Endothelial cell of umbilical vein (primary cell): Measurements from ENCODE around the gene ATG5. TPM values are rescaled to one million over a fixed set of nuclear protein-coding genes. Genes with fewer than 3 reads are reported as not detected.

ENCODE experiments used
- BruUV-seq: library from RNA; stranded (reverse); fragments of 400-500 nt; replicated peaks from 2 replicates; lab custom pipeline; 2021; lab: Mats Ljungman, UMichigan
- CTCF ChIA-PET: fragments of 300-600, 350-600 bp; sonication (Branson Sonifier 250); formaldehyde crosslinking; loops from one replicate; lab custom pipeline; 2021; ENCODE audit warnings: antibody characterized with exemption, inconsistent platforms; lab: Charles Lee
- POLR2A ChIA-PET: fragments of 300-600, 350-600 bp; sonication (Branson Sonifier 250); formaldehyde crosslinking; loops from one replicate; lab custom pipeline; 2021; ENCODE audit warnings: antibody characterized with exemption, inconsistent platforms; lab: Charles Lee
- DNase-seq: peaks from one replicate; pipeline ENCODE4 v3.0.0-alpha.2; 2011; ENCODE audit warnings: low read depth, low spot score
- FAIRE-seq: peaks from 2 replicates; lab custom pipeline; 2011; peaks lifted over from hg19 to GRCh38; lab: Jason Lieb, UNC
- H2AFZ ChIP-seq: 2 replicates; pipeline ENCODE4 v1.6.0; 2012; ENCODE audit warnings: low read depth, low read length, control low read depth, inconsistent platforms
- H3K27ac ChIP-seq: 2 replicates; pipeline ENCODE4 v1.5.1; 2011; ENCODE audit warnings: low read depth, mild to moderate bottlenecking, control low read depth, low read length, moderate library complexity; ENCODE audit not compliant: insufficient read depth
- H3K27me3 ChIP-seq, 2 experiments: 2 replicates each; pipeline versions ENCODE4 v1.6.0 to v1.6.1; 2011; ENCODE audit warnings: low read length in 2 of 2, mixed read lengths in 1 of 2; ENCODE audit not compliant: control insufficient read depth in 2 of 2, insufficient read depth in 2 of 2
- H3K36me3 ChIP-seq, 2 experiments: 2 replicates in 1 of 2; 3 replicates in 1 of 2; pipeline ENCODE4 v1.5.1; 2011; ENCODE audit warnings: low read length in 2 of 2, mild to moderate bottlenecking in 1 of 2, moderate library complexity in 1 of 2; ENCODE audit not compliant: control insufficient read depth in 2 of 2, insufficient read depth in 2 of 2; ENCODE audit errors: extremely low read depth in 1 of 2
- H3K4me1 ChIP-seq: 3 replicates; pipeline ENCODE4 v1.5.1; 2011; ENCODE audit warnings: mild to moderate bottlenecking, low read length; ENCODE audit not compliant: control insufficient read depth, insufficient read depth; ENCODE audit errors: extremely low read depth
- H3K4me2 ChIP-seq: 2 replicates; pipeline ENCODE4 v1.6.1; 2011; ENCODE audit warnings: low read length, control low read depth, mixed read lengths; ENCODE audit not compliant: insufficient read depth
- H3K4me3 ChIP-seq, 3 experiments: fragments of 200-600 bp in 1 of 3; sonication (generic), shearing (Covaris generic) in 1 of 3; replicated peaks in 1 of 3; 2 replicates each; pipeline ENCODE4 v1.5.1; 2011 to 2016; ENCODE audit warnings: control low read depth in 3 of 3, low read length in 3 of 3, mild to moderate bottlenecking in 2 of 3, inconsistent platforms in 1 of 3, low read depth in 1 of 3, moderate library complexity in 1 of 3; ENCODE audit not compliant: insufficient read depth in 1 of 3
- H3K79me2 ChIP-seq: 2 replicates; pipeline ENCODE4 v1.6.0; 2012; ENCODE audit warnings: low read length, inconsistent platforms; ENCODE audit not compliant: control insufficient read depth, insufficient read depth
- H3K9ac ChIP-seq: replicated peaks from 2 replicates; pipeline ENCODE3; 2011; ENCODE audit warnings: low read length, control low read depth; ENCODE audit not compliant: insufficient read depth; ENCODE audit errors: extremely low read depth
- H3K9me1 ChIP-seq: replicated peaks from 3 replicates; pipeline ENCODE4 v1.6.0; 2011; ENCODE audit warnings: mild to moderate bottlenecking, low read length; ENCODE audit not compliant: control insufficient read depth, insufficient read depth; ENCODE audit errors: extremely low read depth
- H3K9me3 ChIP-seq: replicated peaks from 2 replicates; pipeline ENCODE4 v1.5.1; 2012; ENCODE audit warnings: low read length, inconsistent platforms; ENCODE audit not compliant: control insufficient read depth, insufficient read depth
- H4K20me1 ChIP-seq: replicated peaks from 2 replicates; pipeline ENCODE3; 2011; ENCODE audit warnings: mild to moderate bottlenecking, low read length; ENCODE audit not compliant: control insufficient read depth, insufficient read depth; ENCODE audit errors: extremely low read depth
- CTCF ChIP-seq, 2 donors: IDR thresholded peaks; 1 replicate in 1 of 2; 2 replicates in 1 of 2; pipeline ENCODE4 v1.5.1; 2011; ENCODE audit warnings: low read length in 2 of 2, mild to moderate bottlenecking in 2 of 2, moderate library complexity in 2 of 2, control low read depth in 1 of 2, inconsistent platforms in 1 of 2, low read depth in 1 of 2; ENCODE audit not compliant: insufficient read depth in 1 of 2; ENCODE audit errors: extremely low read depth in 1 of 2
- EZH2 ChIP-seq: IDR thresholded peaks from 2 replicates; pipeline ENCODE4 v1.6.1; 2012; ENCODE audit warnings: borderline replicate concordance, low read depth, mild to moderate bottlenecking, moderate library complexity, low read length, inconsistent platforms; ENCODE audit not compliant: severe bottlenecking
- FOS ChIP-seq: IDR thresholded peaks from 2 replicates; pipeline ENCODE4 v1.6.1; 2011; ENCODE audit warnings: mild to moderate bottlenecking, low read length, moderate library complexity, borderline replicate concordance; ENCODE audit not compliant: insufficient read depth
- GATA2 ChIP-seq: IDR thresholded peaks from 2 replicates; pipeline ENCODE4 v1.7.0; 2011; ENCODE audit warnings: low read depth, mild to moderate bottlenecking, moderate library complexity, mixed read lengths, low read length; ENCODE audit not compliant: insufficient read length, insufficient read depth
- JUN ChIP-seq: IDR thresholded peaks from 2 replicates; pipeline ENCODE4 v1.6.1; 2011; ENCODE audit warnings: borderline replicate concordance, low read depth; ENCODE audit not compliant: insufficient read length, insufficient read depth
- MAX ChIP-seq: IDR thresholded peaks from 2 replicates; pipeline ENCODE4 v1.6.1; 2011; ENCODE audit not compliant: insufficient read depth, insufficient read length
- MYC ChIP-seq: IDR thresholded peaks from one replicate; pipeline ENCODE4 v1.6.1; 2011; ENCODE audit warnings: mild to moderate bottlenecking, low read depth, low read length
- POLR2A ChIP-seq: IDR thresholded peaks from 2 replicates; pipeline ENCODE4 v1.6.1; 2012; ENCODE audit warnings: low read depth, mild to moderate bottlenecking, control low read depth, low read length
- POLR2AphosphoS5 ChIP-seq: IDR thresholded peaks from 2 replicates; pipeline ENCODE4 v1.6.1; 2012; ENCODE audit warnings: low read depth, mild to moderate bottlenecking, control low read depth, low read length, moderate library complexity; ENCODE audit not compliant: insufficient read depth
- dilution Hi-C: fragments of 300-500 bp; cut with MboI; formaldehyde crosslinking; loops from one replicate; pipeline ENCODE4 v1.15.0; 2019; ENCODE audit warnings: low sequenced_read_pairs; ENCODE audit not compliant: extremely low pct_ligation_motif_present
- intact Hi-C: fragments of 100-400 bp; cut with micrococcal nuclease; formaldehyde crosslinking; loops from one replicate; pipeline ENCODE4 v1.10.0; 2022
- polyA plus RNA-seq, 4 experiments: library from polyadenylated mRNA; depleted of rRNA in 3 of 4; stranded (reverse) in 3 of 4; unstranded in 1 of 4; fragments of >200 nt; gene quantifications; 2 replicates each; pipeline versions ENCODE4 v1.2.1 to v1.2.3, GENCODE V29; 2011 to 2012; ENCODE audit warnings: missing spikeins in 1 of 4
- total RNA-seq: library from RNA; stranded (reverse); gene quantifications from 2 replicates; pipeline ENCODE4 v1.2.3, GENCODE V29; 2021

The ATG5 gene
- total and polyA plus RNA-seq, 2 donors (not counting 3 experiments of a cell fraction or from before 2014, with no cell fraction given), result 14.1 to 32.8 TPM

DNA sequence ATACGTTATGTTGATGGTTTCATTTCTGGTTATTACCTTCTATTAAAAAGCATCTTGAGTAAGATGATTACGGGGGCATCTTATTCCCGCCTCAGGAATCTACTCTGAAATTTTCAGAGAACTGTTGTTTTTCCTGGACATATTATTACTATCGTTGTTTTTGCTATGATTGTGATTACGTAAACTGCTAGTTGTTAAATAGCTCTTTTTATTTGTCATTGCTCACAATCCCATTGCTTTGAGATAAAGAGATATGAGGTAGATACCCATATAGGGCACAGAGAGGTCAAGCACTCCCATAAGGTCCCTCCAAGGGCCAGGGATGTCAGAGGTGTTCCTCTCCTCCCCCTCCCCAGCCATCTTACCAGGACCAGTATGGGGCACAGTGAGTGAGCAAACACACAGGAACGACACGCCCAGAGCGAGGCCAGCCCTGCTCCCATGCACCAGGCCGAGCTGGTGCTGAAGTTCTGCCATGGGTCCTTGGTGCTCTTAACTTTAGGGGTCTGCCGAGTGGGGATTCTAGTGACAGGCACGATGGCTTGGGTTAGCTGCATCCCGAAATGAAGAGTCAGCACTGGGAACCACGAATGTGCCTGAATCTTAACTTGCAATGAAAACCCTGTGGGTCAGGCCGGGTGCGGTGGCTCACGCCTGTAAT, 189.5 kb downstream of the ATG5 start:
- ChIA-PET POLR2A (no interaction called here), CTCF (no interaction called here)
- Histone ChIP-seq H3K27me3 (peaks cover 0 to 5% of the 10 kb centered on the region in 2 experiments), H3K4me1 (no peaks in the 10 kb centered on the region), H3K9me1 (no peaks in the 10 kb centered on the region), H3K36me3 (no peaks in the 10 kb centered on the region), H2AFZ (no peak overlapping the region), H4K20me1 (no peaks in the 10 kb centered on the region), H3K4me2 (no peak overlapping the region), H3K27ac (no peak overlapping the region), H3K4me3 (no peak overlapping the region), H3K9me3 (no peaks in the 10 kb centered on the region), H3K9ac (no peak overlapping the region), H3K79me2 (no peaks in the 10 kb centered on the region)
- dilution Hi-C loops, result no loop called here
- intact Hi-C loops, result no loop called here
- TF ChIP-seq EZH2 (no peak), GATA2 (no peak), POLR2A (no peak), FOS (no peak), JUN (no peak), CTCF (IDR thresholded peaks at IDR 0.05; ENCODE audit: extremely low read depth in 1 of 2, insufficient read depth in 1 of 2, low read depth in 1 of 2, low read length in 2 of 2) (no peak), MYC (no peak), POLR2AphosphoS5 (no peak), MAX (no peak)
- BruUV-seq, result no TSS peak
- FAIRE-seq (no peak), DNase-seq (no peak)
